DMS79 (cell line): Measurements from ENCODE around the gene AP1S1.
A peak's percentile ranks its signal among the peaks of the same experiment; 100 is the strongest.
"Not testable (repeated sequence)": the region's sequence is repeated elsewhere in the genome, so short reads cannot be mapped to it uniquely, and the experiment has no call there.

ENCODE experiments used
- DNase-seq: peaks from one replicate; lab custom pipeline; 2025; lab: John Stamatoyannopoulos, UW

AP1S1 gene

DNA sequence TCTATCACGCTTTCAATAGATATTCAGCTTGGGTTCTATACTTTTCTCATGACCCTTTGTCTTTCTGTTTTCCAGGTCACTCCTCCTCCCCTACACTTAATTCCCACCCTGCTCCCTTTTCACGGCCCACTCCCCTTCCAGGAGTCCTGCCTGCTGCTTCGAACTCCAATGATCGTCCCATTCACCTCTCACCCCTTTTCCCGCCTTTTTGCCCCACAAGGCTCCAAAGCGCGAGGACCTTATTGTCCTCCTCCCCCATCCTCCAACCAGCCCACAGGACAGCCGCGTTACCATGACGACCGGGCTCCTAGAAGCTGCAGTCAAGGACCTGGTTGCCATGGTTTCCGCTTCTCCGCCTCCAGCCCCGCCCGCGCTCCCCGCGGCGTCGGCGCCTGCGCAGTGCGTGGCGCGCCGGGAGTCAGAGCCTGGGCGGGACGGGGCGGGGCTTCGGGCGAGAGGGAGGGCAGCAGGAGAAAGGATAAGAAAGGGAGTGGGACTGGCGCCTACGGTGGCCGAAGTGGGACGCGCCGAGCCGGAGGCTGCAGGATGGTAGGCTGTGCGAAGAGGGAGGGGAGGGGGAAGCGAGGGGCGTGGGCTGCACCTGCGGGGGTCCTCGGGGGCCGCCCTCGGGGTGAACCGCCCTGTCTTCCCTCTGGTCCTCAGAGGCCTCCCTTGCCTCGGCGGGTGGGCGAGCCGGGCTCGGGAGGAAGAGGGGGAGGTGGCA, at the start of gene AP1S1:
Gene AP1S1, plus strand, starts transcription at position 508 of the 724 bp plus-strand sequence. Its CDS starts 39 bp downstream, at position 547.
- peak; percentile 97 for DNase-seq

- no peak for DNase-seq
Observed at GRCh38 chr7:101104799-101105198, 49.5 kb upstream of the AP1S1 start.

GRCh38 chr7:101105248-101105647, 49.0 kb upstream of the AP1S1 start:
- DNase-seq, result not testable (repeated sequence)

DNA sequence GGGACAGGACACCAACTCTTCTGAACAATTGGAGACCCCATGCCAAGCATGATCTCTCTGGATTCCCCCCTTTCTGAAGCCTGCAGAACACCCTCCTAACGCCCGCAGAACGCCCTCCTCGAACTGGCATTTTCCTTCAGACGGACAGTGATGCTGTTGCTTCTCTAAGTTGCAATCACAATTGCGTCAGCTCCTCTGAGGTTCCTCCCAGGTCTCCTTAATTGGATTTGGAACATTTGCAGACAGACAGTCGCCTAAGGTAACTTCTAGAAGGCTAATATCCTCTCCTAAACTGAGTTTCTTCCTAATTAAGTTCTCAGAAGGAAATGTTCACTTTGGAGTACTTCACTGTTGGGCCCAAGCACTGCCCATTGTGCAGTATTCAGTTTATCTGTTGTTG, 47.9 kb upstream of the AP1S1 start:
- DNase-seq, result no peak

DNA sequence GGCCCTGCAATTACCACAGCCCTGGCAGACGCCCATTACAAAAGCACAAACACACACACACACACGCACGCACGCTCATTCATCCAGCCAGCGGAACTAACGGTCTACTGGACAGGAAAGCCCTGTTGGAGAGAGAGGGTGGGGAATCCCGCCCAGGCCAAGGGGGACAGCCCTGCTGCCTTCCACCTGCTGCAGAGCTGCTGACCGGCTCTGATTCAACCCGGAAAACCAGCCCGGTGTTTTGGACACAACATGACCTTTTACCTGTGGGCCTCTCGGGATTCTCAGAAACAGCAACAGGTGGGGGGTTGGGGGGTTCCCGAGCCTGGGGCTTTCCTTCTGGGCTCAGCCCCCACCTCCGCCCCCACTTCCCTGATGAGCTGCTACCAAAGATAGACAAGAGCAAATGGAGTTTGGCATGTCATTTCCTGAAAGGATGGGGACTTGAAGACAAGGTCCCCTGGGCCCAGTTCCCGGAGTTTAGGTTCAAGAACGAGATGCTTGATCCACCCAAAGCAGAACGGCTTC, 45.9 kb upstream of the AP1S1 start:
- DNase-seq, result no peak

- DNase-seq, result no peak
Observed at GRCh38 chr7:101108961-101109360, 45.3 kb upstream of the AP1S1 start.

DNA sequence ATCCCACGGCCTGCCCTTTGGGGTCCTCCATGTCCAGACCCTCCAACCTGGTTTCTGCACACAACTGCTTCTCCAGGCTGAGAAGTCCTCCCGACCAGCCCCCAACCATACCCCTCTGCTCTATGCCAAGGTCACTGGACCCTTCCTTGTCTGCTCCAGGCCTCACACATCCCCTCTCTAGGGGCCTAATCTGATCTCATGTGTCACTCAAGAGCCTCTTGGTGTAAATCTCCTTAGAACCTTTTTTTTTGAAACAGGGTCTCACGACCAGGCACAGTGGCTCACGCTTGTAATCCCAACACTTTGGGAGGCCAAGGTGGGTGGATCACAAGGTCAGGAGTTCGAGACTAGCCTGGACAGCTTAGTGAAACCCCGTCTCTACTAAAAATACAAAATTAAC, 44.9 kb upstream of the AP1S1 start:
- no peak for DNase-seq

DNA sequence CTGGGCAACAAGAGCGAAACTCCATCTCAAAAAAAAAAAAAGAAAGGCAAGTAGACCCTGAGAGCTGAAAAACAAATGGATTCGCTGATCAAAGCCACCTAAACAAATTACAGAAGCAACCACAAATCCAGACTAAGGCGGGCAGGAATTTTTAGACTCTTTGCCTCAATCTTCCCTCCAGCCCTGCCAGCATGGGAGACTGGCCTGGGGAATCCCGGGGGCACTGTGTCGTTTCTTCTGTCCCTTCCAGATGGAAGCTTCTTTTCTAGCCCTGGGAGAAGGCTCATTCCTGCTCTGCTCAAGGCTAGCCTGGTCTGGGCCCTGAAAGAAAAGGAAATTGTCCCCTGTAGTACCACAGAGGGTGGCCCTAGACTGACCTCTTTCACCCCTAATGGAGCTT, 43.0 kb upstream of the AP1S1 start:
- no peak for DNase-seq

DNA sequence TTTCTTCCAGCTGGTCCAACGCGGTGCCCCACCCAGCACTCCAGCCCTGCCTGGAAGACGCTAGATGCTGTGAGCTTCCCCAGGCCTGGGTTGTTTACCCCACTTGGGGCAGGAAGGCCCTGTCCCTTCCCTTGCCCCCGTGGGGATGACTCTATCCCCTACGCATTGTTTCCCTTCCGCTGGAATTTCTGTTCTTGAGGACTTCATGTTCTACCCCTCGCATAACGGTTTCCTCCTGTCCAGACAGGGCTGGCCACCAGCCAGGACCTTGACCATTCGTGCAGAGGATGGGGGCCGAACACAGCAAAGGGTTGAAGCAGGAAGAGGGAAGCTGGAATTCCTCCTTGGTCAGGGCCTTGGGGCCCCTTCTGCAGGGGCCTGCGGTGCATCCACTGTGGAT, 42.0 kb upstream of the AP1S1 start:
- no peak for DNase-seq

- not testable (repeated sequence) for DNase-seq
Observed at GRCh38 chr7:101113140-101113539, 41.1 kb upstream of the AP1S1 start.

DNA sequence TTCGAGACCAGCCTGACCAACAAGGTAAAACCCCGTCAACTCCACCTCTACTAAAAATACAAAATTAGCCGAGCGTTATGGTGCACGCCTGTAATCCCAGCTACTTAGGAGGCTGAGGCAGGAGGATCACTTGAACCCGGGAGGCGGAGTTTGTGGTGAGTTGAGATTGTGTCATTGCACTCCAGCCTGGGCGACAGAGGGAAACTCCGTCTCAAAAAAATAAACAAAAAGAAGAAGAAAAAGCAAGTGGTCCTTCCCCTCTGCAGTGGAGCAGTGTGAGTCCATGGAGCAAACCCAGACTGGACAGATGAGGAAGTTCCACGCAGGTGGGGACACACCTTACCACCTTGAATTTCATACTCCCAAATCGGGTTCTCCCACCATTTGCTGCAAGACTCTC, 40.4 kb upstream of the AP1S1 start:
- DNase-seq, result no peak

GRCh38 chr7:101114492-101114891, 39.8 kb upstream of the AP1S1 start:
- DNase-seq, result no peak

DNA sequence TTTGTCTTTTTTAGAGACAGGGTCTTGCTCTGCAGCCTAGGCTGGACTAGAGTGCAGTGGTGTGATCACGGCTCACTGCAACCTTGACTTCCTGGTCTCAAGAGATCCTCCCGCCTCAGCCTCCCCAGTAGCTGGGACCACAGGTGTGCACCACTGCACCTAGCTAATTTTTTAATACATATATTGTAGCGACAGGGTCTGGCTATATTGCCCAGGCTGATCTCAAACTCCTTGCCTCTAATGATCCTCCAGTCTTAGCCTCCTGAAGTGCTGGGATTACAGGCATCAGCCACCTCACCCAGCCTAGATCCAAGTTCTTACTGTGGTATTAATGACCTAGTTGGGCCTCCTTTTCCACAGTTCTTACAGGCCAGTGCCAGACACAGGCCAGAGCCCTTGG, 39.1 kb upstream of the AP1S1 start:
- DNase-seq, result no peak

- no peak for DNase-seq
Observed at GRCh38 chr7:101116898-101117297, 37.4 kb upstream of the AP1S1 start.

GRCh38 chr7:101118856-101119255, 35.4 kb upstream of the AP1S1 start:
- DNase-seq, result no peak

DNA sequence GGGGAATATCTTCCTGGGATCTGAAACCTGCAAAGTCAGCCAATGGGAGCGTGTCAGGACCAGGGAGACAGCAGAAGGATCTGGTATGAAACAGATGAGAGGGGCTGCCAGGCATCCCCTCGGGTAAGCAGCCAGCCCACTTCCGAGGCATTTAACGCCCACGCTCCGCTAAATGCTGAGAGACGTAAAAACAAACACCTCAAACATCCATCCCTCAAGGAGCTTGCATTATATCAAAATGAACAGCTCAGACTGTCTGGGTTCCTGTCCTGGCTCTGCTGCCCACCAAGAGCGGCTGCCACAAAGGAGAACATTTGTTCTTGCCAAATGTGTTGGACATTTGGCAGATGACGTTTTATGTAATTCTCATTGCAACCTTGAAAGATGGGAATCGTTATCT, 34.4 kb upstream of the AP1S1 start:
- no peak for DNase-seq

DNA sequence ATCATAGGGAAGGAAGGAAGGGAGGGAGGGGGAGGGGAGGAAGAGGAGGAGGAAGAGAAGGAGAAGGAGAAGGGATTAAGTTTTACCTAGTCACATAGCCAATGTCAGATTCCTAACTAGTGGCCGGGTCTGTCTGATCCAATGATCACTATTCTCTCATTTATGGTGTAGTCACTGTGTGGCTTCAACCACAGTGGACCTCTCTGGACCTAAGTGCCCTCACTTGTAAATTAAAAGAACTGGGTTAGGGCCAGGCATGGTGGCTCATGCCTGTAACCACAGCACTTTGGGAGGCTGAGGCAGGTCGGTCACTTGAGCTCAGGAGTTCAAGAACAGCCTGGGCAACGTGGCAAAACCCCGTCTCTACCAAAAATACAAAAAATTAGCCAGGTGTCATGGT, 34.0 kb upstream of the AP1S1 start:
- DNase-seq, result no peak

DNA sequence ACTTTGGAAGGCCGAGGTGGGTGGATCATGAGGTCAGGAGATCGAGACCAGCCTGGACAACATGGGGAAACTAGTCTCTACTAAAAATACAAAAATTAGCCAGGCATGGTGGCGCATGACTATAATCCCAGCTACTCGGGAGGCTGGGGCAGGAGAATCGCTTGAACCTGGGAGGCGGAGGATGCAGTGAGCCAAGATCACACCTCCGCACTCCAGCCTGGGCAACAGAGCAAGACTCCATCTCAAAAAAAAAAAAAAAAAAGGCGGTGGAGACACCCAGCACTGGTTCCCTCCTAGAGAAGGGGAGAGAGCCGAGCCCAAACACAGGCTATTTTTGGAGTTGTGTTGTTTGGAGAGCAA, 32.7 kb upstream of the AP1S1 start:
- not testable (repeated sequence) for DNase-seq

GRCh38 chr7:101121991-101122932, 32.0 kb upstream of the AP1S1 start:
- no peak for DNase-seq

DNA sequence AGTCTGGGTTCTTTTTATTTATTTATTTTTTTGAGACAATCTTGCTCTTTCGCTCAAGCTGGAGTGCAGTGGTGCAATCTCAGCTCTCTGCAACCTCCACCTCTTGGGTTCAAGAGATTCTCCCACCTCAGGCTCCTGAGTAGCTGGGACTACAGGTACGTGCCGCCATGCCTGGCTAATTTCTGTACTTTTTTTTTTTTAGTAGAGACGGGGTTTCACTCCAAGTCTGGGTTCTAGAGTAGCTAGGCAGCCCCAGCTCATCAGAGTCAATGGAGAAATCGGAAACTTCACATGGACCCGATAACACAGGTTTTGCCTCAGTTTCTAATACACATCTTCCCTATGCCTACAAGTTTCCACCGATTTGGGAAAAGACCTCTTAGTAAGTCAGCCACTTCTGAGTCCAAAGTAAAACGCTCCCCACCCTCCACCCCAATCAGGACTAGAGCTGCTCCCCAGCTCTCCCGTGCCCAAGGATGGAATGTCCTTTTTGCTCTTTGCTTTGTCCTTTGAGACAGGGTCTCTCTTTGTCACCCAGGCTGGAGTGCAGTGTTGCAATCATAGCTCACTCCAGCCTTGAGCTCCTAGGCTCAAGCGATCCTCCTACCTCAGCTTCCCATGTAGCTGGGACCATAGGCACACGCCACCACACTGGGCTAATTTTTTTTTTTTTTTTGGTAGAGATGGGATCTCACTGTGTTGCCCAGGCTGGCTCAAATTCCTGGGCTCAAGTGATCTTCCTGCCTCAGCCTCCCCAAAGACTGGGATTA, 31.2 kb upstream of the AP1S1 start:
- DNase-seq, result no peak

DNA sequence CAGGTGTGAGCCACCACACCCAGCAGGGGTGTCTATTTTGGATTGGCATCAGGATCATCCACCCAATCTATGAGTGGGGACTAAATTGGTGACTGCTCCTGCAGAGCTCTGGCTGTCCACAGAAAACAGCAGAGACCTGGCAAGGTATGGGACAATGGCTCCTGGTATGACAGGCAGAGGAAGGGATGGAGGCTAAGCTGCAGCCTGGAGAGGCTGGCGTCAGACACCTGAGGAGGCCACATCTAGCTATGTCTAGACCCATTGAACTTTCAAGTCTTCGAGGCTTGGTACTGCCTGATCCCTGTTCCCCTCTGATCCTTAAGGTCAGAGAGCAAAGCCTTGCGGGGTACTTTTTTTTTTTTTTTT, 30.6 kb upstream of the AP1S1 start:
- DNase-seq, result no peak

GRCh38 chr7:101124376-101125056, 29.8 kb upstream of the AP1S1 start:
- no peak for DNase-seq
